ENCODE data around the gene BAZ1B.
"Not testable (repeated sequence)": the region's sequence is repeated elsewhere in the genome, so short reads cannot be mapped to it uniquely, and the experiment has no call there.

The BAZ1B gene

DNA sequence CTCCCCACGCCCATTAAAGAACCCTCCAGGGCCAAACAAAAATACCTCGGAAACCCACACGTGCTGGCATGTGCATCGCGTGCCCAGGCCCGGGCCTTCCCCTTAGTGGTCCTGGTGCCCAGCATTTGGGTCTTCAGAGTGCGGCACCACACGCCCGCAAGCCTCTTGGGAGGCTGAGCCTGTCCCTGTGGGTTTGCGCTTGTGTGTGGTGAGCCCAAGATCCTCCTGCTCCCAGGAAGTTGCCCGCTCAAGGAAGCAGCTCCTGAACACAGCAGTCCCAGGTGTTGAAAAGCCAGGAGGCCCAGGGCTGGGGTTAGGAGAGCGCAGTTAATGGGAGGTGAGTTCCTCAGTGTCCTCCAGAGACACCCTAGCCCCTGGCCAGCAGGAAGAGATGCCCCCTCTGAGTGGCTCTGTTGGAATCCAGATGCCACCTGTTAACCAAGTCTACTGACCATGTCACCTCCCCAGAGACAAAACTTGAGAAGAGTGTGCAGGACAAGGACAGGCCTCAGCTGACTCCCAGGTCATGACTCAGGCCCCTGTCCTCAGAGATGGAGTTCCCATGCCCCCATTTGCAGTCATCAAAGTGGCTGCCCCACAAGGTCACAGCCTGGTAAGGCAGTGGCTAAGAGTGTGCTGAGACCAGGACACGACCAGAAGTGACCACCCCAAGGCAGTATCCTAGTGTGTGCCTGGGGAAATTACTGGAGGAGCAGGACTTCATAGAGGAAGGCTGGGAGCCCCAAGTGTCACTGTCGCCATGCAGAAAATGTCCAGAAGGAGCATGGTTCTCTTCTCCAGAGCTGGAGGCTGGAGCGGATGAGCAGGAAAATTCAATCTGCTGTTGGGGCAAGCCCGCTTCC lies 83.3 kb downstream of the BAZ1B start:
- no peak for DNase-seq
- TF ChIP-seq POLR2A (IDR thresholded peaks at IDR 0.05; ENCODE audit: low read length) (no peak), GATA1 (IDR thresholded peaks at IDR 0.05; ENCODE audit: low read depth, low read length) (no peak)

DNA sequence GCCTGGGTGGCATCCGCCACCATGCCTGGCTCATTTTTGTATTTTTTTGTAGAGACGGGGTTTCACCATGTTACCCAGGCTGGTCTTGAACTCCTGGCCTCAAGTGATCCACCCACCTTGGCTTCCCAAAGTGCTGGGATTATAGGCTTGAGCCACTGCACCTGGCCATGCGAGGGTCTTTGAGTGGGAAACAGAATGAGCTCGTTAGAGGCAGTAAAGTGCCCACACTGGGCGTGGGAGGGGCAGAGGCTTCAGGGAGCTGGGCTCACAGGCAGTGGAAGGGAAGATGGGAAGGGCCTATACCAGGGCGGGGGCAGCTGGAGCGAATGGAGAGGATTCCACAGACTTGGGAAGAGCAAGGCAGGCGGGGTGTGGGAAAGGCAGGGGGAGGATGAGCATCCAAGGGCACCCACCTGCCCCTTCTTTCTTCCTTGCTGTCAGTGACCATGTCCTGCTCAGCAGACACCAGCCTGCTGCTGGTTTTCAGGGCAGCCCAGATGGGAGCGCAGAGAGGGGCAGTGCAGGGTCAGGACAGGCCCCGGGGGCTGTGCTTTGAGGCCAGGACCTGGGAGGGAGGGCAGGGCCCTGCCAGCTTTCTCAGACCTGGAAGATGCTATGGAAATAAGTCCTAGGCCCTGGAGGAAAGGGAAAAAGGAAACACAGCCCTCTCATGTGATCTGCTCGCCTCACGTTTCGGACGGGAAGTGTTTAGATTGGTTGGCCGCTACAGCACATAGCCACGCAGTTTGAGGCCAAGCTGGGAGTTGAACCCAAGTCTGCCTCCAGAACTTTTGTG lies 84.3 kb downstream of the BAZ1B start:
- TF ChIP-seq POLR2A (IDR thresholded peaks at IDR 0.05; ENCODE audit: low read length) (no peak), GATA1 (IDR thresholded peaks at IDR 0.05; ENCODE audit: low read depth, low read length) (no peak)
- DNase-seq, result no peak

DNA sequence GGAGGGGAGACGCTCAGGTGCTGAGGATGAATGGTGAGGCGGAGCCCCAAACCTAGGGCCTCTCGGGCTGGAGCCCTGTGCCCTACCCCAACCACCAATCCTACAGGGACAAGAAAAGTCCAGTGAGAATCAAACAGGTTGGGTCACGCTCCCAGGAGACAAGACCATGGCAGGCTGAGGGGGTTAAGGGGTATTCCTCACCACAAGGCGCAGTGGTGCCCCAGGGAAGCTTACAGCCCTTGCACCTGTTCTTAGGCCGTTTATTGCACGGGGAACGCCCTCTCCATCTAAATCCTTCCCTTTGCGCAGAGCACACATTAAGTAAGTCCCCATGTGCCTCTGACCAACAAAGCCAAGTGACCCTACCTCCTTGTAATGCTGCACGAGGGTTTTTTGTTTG lies 85.0 kb downstream of the BAZ1B start:
- DNase-seq, result no peak
- TF ChIP-seq POLR2A (IDR thresholded peaks at IDR 0.05; ENCODE audit: low read length) (no peak), GATA1 (IDR thresholded peaks at IDR 0.05; ENCODE audit: low read depth, low read length) (no peak)

DNA sequence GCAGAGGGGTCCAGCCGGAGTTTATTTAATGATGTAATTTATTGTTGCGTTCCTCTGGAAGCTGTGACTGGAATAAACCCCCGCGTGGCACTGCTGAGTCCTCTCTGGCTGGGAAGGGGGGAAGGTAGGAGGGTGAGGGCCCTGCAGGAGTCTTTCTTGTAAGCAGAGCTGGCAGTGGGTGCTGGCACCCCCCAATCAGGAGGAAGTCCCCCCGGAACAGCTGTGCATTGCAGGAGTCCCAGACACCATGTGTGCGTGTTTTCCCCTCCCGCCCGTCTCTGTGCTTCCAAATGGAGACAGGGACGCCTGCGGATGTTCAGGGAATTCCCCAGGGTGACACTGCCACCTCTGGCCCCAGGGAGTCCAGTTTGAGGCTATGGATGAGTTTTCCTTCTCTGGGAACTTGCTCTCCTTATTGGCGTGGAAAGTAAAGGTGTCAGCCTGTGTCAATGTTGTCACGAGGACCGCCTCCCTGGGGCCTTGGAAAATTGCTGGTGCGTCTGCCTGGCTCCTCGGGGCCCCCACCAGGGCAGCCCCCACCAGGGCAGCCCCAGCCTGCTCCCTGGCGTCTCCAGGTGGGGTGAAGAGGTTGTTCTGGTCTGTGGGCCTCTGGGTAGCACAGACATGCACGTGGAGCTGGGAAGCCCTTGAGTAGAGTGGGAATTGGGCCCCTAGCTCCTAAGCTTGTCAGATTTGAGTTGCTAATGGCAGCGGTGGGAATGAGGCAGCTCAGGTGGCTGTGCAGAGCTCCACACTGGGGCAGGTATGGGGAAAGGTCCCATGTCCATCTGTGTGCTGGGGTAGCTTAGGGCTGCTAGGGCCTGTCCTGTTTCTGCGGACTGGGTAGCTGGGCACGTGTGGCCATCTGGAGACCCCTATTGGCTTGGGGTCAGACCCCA lies 85.8 kb downstream of the BAZ1B start:
- no peak for DNase-seq
- TF ChIP-seq GATA1 (IDR thresholded peaks at IDR 0.05; ENCODE audit: low read depth, low read length), result no peak
- TF ChIP-seq POLR2A (IDR thresholded peaks at IDR 0.05; ENCODE audit: low read length), result no peak

DNA sequence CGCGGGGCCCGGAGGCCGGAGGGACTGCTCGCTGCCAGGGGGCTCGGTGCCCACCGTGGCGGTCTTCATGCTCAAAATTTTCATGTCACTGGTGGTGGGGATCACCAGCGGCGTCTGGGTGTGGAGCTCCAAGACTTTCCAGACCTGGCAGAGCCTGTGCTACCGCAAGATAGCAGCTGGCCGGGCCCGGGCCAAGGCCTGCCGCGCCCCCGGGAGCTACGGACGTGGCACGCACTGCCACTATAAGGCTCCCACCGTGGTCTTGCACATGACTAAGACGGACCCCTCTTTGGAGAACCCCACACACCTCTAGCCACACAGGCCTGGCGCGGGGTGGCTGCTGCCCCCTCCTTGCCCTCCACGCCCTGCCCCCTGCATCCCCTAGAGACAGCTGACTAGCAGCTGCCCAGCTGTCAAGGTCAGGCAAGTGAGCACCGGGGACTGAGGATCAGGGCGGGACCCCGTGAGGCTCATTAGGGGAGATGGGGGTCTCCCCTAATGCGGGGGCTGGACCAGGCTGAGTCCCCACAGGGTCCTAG lies 86.6 kb downstream of the BAZ1B start:
- no peak for DNase-seq
- no peak for TF ChIP-seq POLR2A (IDR thresholded peaks at IDR 0.05; ENCODE audit: low read length)
- TF ChIP-seq GATA1 (IDR thresholded peaks at IDR 0.05; ENCODE audit: low read depth, low read length), result no peak

DNA sequence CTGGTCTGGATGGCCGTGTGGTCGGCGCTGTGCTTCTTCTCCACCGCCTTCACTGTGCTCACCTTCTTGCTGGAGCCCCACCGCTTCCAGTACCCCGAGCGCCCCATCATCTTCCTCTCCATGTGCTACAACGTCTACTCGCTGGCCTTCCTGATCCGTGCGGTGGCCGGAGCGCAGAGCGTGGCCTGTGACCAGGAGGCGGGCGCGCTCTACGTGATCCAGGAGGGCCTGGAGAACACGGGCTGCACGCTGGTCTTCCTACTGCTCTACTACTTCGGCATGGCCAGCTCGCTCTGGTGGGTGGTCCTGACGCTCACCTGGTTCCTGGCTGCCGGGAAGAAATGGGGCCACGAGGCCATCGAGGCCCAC lies 87.4 kb downstream of the BAZ1B start:
- no peak for TF ChIP-seq POLR2A (IDR thresholded peaks at IDR 0.05; ENCODE audit: low read length)
- no peak for TF ChIP-seq GATA1 (IDR thresholded peaks at IDR 0.05; ENCODE audit: low read depth, low read length)

DNA sequence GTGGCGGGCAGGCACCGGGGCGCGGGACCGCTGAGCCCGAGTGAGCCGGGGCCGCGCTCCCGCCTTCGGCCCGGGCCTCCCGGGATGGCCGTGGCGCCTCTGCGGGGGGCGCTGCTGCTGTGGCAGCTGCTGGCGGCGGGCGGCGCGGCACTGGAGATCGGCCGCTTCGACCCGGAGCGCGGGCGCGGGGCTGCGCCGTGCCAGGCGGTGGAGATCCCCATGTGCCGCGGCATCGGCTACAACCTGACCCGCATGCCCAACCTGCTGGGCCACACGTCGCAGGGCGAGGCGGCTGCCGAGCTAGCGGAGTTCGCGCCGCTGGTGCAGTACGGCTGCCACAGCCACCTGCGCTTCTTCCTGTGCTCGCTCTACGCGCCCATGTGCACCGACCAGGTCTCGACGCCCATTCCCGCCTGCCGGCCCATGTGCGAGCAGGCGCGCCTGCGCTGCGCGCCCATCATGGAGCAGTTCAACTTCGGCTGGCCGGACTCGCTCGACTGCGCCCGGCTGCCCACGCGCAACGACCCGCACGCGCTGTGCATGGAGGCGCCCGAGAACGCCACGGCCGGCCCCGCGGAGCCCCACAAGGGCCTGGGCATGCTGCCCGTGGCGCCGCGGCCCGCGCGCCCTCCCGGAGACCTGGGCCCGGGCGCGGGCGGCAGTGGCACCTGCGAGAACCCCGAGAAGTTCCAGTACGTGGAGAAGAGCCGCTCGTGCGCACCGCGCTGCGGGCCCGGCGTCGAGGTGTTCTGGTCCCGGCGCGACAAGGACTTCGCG lies 88.0 kb downstream of the BAZ1B start:
- DNase-seq, result peak; percentile 43 to 47
- TF ChIP-seq POLR2A (IDR thresholded peaks at IDR 0.05; ENCODE audit: low read length), result no peak
- no peak for TF ChIP-seq GATA1 (IDR thresholded peaks at IDR 0.05; ENCODE audit: low read depth, low read length)

More for the DNA sequence above, 87.4 kb downstream of the BAZ1B start:
- no peak for DNase-seq

DNA sequence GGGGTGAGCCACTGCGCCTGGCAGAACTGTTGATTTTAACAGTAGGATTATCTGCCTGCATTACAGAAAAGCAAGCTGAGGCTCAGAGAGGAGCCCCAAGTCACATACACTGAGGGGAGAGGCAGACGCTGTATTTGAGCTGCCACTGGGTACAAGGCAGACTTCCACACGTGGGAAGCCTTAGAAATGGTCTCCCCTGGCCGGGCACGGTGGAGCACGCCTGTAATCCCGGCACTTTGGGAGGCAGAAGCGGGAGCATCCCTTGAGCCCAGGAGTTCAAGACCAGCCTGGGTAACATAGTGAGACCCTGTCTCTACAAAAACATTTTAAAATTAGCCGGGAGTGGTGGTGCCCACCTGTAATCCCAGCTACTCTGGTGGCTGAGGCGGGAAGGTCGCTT lies 89.4 kb downstream of the BAZ1B start:
- no peak for DNase-seq
- TF ChIP-seq POLR2A (IDR thresholded peaks at IDR 0.05; ENCODE audit: low read length) (no peak), GATA1 (IDR thresholded peaks at IDR 0.05; ENCODE audit: low read depth, low read length) (no peak)

DNA sequence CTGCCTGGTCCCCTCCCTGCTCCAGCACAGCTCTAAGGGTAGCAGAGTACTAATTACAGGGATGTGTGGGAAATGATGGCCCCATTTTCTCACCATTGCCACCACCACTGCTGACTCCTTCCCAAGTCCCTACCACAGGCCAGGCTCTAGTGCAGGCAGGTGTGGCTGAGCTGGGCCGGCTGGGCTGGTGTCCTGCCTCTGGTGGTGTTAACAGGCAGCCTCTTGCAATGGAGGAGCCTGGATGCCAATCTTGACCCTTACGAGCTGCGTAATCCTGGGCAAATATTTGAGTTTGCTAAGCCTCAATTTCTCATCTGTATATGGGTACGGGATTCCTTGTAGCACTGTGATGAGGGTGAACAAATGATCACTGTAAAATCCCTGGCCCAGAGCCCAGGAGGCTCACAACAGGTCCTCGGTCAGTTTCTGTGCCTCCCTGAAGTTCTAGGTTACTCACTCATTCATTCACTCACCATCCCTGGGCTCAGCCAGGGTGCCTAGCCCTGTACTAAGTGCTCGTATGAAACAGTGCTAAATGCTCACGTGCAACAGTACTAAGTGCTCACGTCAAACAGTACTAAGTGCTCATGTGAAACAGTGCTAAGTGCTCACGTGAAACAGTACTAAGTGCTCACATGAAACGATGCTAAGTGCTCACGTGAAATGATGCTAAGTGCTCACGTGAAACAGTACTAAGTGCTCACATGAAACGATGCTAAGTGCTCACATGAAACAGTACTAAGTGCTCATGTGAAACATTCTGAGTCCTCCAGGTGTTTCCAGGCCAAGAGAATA lies 90.9 kb downstream of the BAZ1B start:
- TF ChIP-seq GATA1 (IDR thresholded peaks at IDR 0.05; ENCODE audit: low read depth, low read length) (no peak), POLR2A (IDR thresholded peaks at IDR 0.05; ENCODE audit: low read length) (no peak)
- DNase-seq, result peak in 1 of 2 experiments; percentile 15

DNA sequence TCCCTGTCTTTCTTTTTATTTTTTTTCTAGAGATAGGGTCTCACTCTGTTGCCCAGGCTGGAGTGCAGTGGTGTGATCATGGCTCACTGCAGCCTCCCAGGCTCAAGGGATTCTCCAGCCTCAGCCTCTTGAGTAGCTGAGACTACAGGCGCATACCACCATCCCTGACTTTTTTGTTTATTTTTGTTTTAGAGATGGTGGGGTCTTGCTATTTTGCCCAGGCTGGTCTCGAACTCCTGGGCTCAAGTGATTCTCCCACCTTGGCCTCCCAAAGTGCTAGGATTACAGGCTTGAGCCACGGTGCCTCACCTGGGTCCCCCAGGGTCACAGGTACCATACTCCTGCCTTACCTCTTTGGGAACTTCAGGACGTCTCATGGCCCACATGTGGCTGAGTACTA lies 91.6 kb downstream of the BAZ1B start:
- not testable (repeated sequence) for DNase-seq

DNA sequence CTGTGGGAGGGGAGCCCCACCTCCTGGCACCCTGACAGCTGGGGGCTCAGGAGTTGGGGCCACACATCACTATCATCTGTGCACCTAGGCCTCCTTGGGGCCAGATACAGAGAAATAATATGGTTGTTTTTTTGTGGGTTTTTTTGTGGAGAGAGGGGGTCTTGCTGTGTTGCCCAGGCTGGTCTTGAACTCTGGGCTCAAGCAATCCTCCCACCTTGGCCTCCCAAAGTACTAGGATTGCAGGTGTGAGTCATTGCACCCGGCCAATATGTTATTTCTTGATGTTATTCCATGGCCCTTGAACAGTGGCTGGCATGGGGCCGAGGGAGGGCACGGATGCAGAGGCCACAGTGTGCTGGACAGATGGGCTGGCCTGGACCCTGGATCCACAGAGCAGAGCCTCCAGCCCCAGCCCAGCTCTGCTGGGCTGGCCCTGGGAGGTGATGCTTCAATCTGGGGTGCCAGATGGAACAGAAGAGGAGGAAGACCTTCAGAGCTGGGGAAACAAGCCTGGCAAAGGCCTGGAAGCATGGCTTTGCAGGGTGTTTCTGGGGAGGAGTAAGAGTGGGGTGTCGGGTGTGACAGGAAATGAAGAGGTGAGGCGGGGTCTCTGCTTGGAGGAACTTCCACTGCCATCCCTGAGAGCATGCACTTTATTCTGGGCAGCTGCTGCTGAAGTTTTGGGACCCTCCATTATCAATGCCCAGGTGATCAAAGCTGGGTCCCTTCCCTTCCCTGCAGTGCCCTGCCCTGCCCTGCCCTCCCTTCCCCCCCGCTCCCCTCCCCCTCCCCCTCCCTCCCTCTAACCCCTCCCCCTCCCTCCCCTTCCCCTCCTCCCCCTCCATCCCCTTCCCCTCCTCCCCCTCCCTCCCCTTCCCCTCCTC lies 92.2 kb downstream of the BAZ1B start:
- TF ChIP-seq POLR2A (IDR thresholded peaks at IDR 0.05; ENCODE audit: low read length), result no peak
- TF ChIP-seq GATA1 (IDR thresholded peaks at IDR 0.05; ENCODE audit: low read depth, low read length), result no peak
- DNase-seq, result no peak

Measured in erythroblast (primary cell).